Transverse colon (tissue), 4 donors: Measurements from ENCODE around the gene POU2F3. TPM values are rescaled to one million over a fixed set of nuclear protein-coding genes. Genes with fewer than 3 reads are reported as not detected.

Source experiments
- DNase-seq: peaks from one replicate; pipeline ENCODE4 v3.0.0-alpha.2; 2019
- H3K27ac ChIP-seq, 4 donors: fragments of 200-600 bp; sonication (generic); 2 replicates each; pipeline ENCODE4 v1.5.1; 2016 to 2018; ENCODE audit warnings: inconsistent platforms in 4 of 4
- H3K27me3 ChIP-seq: fragments of 200-600 bp; sonication (generic); 2 replicates; pipeline ENCODE4 v1.5.1; 2017; ENCODE audit warnings: inconsistent platforms
- H3K36me3 ChIP-seq, 4 donors: fragments of 200-600 bp; sonication (generic); 2 replicates each; pipeline ENCODE4 v1.5.1; 2017 to 2019; ENCODE audit warnings: inconsistent platforms in 4 of 4
- H3K4me1 ChIP-seq, 4 donors: fragments of 200-600 bp; sonication (generic); 2 replicates each; pipeline ENCODE4 v1.5.1; 2017 to 2020; ENCODE audit warnings: inconsistent platforms in 4 of 4
- H3K4me3 ChIP-seq, 4 donors: fragments of 200-600 bp; sonication (generic); 1 replicate in 1 of 4; 2 replicates in 3 of 4; pipeline versions ENCODE4 v1.5.1 to v1.6.1; 2017 to 2019; ENCODE audit warnings: inconsistent platforms in 4 of 4
- H3K9me3 ChIP-seq, 2 donors: fragments of 200-600 bp; sonication (generic); 2 replicates each; pipeline ENCODE4 v1.5.1; 2017 to 2019; ENCODE audit warnings: inconsistent platforms in 2 of 2
- EP300 ChIP-seq: sonication (generic); formaldehyde crosslinking; IDR thresholded peaks from one replicate; pipeline ENCODE4 v1.6.1; 2017; ENCODE audit warnings: antibody characterized with exemption, low read depth
- POLR2A ChIP-seq: fragments of 450-650 bp; IDR thresholded peaks from one replicate; pipeline ENCODE4 v1.6.1; 2016; ENCODE audit warnings: antibody characterized with exemption, mild to moderate bottlenecking, moderate library complexity
- POLR2AphosphoS5 ChIP-seq, 3 donors: sonication (generic); formaldehyde crosslinking; IDR thresholded peaks; one replicate each; pipeline ENCODE4 v1.6.1; 2016; ENCODE audit warnings: antibody characterized with exemption in 3 of 3
- WGBS, 2 donors: methylation state at CpG; one replicate each; pipeline ENCODE4 v1.1.5; 2018; ENCODE audit warnings: low coverage in 1 of 2; 5-methylcytosine and 5-hydroxymethylcytosine counted together
- in situ Hi-C, 4 donors: fragments of 200-750 bp; cut with MboI; loops; one replicate each; pipeline versions ENCODE4 v1.15.0 to v1.15.1; 2017; ENCODE audit warnings: low sequenced_read_pairs in 3 of 4, low pct_ligation_motif_present in 1 of 4, low pct_unique_long_range_greater_than_20kb in 1 of 4
- intact Hi-C: fragments of 100-400 bp; cut with DNase I; formaldehyde crosslinking; loops from one replicate; pipeline ENCODE4 v1.15.1; 2023; ENCODE audit warnings: low total_unique reads
- total RNA-seq, 4 donors: library from RNA; depleted of rRNA; stranded (reverse); fragments of >200 nt; gene quantifications; one replicate each; pipeline ENCODE4 v1.1.0, GENCODE V29; 2016
- TF ChIP-seq, protein P1 (sequence below), 5 experiments: fragments of 200-600 bp in 3 of 5; fragments of 450-650 bp in 2 of 5; sonication (generic) in 3 of 5; IDR thresholded peaks; 1 replicate in 2 of 5; 2 replicates in 3 of 5; pipeline ENCODE4 v1.5.1; 2016 to 2017; ENCODE audit warnings: antibody characterized with exemption in 5 of 5, inconsistent platforms in 3 of 5, mild to moderate bottlenecking in 2 of 5, moderate library complexity in 1 of 5

Gene POU2F3
- total RNA-seq, 4 donors from 2014 or later: 1.9 to 2.2 TPM; not detected in 2

DNA sequence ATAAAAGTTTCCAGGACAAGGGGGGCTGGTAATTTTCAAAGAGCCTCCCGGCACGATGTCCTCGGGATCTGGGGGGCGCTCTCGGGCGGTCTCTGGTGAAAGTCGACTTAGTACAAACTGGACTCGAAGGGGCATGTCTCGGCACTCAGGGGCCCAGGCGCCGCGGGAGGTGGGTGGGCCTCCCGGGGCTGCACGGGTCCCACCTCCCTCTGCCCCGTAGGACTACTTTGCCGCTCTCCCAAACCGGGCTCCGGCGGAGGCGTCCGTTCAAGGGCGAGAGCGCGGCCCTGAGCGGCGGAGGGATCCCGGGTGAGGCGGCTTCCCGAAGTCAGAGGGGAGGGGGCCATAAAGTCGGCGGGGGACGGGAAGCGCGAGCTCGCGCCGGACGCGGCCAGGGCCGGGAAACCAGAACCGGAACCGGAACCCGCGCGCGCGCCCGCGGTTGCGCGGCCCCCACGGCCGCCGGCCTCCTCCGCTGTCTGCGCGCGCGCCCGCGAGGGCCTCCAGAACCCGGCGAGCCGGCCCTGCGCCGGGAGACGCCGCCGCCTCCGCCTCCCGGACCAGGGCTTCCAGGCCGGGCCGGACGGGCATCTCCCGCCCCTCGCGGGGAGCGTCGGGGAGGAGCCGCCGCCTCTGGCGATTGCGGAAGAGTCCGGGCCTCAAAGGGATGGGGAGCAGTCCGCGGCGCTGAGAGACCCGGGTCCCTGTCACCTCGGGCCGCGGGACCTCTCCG lies 96.1 kb downstream of the POU2F3 start, which contains the start of gene ARHGEF12:
TSS of gene ARHGEF12 (plus strand) at position 506 of the 733 bp plus-strand sequence. CDS start 831 bp downstream, outside the sequence.
- peak within 1 kb of the TSS; percentile 72 to 99 (median 82) for H3K4me3 ChIP-seq
- peak; percentile 79 for TF ChIP-seq POLR2A
- TF ChIP-seq, protein P1, sequence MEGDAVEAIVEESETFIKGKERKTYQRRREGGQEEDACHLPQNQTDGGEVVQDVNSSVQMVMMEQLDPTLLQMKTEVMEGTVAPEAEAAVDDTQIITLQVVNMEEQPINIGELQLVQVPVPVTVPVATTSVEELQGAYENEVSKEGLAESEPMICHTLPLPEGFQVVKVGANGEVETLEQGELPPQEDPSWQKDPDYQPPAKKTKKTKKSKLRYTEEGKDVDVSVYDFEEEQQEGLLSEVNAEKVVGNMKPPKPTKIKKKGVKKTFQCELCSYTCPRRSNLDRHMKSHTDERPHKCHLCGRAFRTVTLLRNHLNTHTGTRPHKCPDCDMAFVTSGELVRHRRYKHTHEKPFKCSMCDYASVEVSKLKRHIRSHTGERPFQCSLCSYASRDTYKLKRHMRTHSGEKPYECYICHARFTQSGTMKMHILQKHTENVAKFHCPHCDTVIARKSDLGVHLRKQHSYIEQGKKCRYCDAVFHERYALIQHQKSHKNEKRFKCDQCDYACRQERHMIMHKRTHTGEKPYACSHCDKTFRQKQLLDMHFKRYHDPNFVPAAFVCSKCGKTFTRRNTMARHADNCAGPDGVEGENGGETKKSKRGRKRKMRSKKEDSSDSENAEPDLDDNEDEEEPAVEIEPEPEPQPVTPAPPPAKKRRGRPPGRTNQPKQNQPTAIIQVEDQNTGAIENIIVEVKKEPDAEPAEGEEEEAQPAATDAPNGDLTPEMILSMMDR (IDR thresholded peaks at IDR 0.05): peak in 4 of 5 experiments; percentile 1 to 30 (median 18)
- TF ChIP-seq POLR2AphosphoS5 (IDR thresholded peaks at IDR 0.05): peak; percentile 31 to 80 (median 77)
- no peak for TF ChIP-seq EP300
- in situ Hi-C loops: loop anchor here in 1 of 4 donors (25.0 kb wide), 1 partner anchor 101 kb away; no protein-coding TSS in a partner anchor
- H3K27ac ChIP-seq: peak within 1 kb of the TSS; percentile 94 to 100 (median 98)
- no peaks in the 10 kb centered on the region for H3K36me3 ChIP-seq
- peak; percentile 96 for DNase-seq
- 1% methylated on average over 65 of the region's 92 CpGs; no CpG with 5 or more reads in 1 of the 2 donors for WGBS, 2 donors
- intact Hi-C loops: loop anchor here (2.0 kb wide), 1 partner anchor 95 kb away; no protein-coding TSS in a partner anchor
- H3K9me3 ChIP-seq: no peaks in the 10 kb centered on the region
- no peaks in the 10 kb centered on the region for H3K27me3 ChIP-seq
- H3K4me1 ChIP-seq: peaks cover 7 to 46% (median 36%) of the 10 kb centered on the region in 4 donors

DNA sequence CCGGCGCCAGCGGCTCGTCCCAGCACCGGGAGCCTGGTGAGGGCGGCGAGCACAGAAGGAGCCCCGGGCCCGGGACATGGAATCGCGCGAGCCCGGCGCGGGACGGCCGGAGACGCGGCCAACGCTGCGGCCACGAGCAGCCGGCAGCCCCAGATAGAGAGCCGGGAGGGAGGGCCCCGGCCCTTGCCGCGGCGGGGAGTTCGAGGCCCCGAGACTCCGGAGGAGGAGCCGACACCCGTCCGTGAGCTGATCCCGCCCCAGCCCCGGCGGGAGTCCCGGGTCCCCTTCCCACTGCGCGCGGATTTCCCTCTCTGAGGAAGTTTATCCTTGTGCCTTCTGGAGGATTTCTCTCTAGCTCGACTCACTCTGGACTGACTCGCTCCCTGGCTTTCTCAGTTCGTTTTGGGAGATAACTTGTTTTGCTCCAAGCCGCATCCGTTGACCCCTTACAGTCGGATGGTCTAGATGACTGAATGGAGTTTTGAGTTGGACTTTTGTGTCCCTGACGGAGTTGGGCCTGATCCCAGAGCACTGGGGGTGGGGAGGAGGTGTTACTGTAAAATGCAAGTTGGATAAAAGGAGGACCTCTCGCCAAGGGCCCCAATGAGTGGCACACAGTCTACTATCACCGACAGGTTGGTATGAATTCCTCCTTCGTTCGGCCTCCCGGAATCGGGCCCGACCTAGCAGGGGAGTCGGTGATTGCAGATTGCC lies 96.9 kb downstream of the POU2F3 start:
- DNase-seq: peak; percentile 62
- no peaks in the 10 kb centered on the region for H3K27me3 ChIP-seq
- 1% methylated on average over 56 of the region's 56 CpGs; no CpG with 5 or more reads in 1 of the 2 donors for WGBS, 2 donors
- H3K9me3 ChIP-seq: no peaks in the 10 kb centered on the region
- intact Hi-C loops: no loop called here
- H3K36me3 ChIP-seq: no peaks in the 10 kb centered on the region
- no peak for TF ChIP-seq EP300
- TF ChIP-seq, protein P1 (IDR thresholded peaks at IDR 0.05): no peak
- peak in 1 of 3 donors; percentile 1 for TF ChIP-seq POLR2AphosphoS5 (IDR thresholded peaks at IDR 0.05)
- TF ChIP-seq POLR2A: no peak
- H3K27ac ChIP-seq: peak overlapping the region; percentile 94 to 100 (median 98)
- in situ Hi-C loops: loop anchor here in 1 of 4 donors (25.0 kb wide), 1 partner anchor 101 kb away; no protein-coding TSS in a partner anchor
- peaks cover 8 to 50% (median 37%) of the 10 kb centered on the region in 4 donors for H3K4me1 ChIP-seq
- peak overlapping the region; percentile 72 to 99 (median 82) for H3K4me3 ChIP-seq

DNA sequence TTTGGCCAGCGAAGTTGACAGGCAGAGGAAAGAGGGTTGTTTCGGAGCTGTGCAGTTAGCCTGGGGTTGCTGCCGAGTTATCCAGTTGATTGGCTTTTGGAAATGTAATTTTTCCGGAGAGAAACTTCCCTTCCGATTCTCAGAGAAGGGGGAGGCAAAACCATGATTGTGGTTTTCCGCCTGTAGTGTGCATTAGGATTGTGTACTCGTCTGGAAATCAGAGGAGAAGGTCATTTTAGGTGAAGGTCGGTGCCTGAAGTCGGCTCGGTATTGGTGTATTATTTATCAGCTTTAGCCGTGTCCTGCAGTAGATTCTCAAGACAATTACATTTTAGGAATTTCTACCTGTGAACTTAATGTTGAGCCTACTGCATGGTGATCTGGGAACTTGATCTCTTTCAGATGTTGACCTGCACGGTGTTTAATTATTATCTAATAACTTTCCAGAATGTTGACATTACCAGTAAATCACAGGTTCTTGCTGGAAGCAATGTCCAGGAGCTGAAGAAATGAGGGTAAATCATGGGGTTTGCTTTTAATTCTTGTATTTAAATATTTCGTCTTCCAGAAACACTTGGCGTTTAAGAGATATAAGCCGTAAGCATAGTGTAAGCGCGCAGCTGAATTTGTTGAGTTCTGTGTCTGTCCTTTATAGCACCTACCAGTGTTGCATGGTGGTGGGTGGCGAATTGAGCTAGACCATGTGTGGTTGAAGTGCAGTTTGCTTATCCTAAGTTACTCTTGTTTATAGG lies 97.6 kb downstream of the POU2F3 start:
- in situ Hi-C loops: loop anchor here in 1 of 4 donors (25.0 kb wide), 1 partner anchor 100 kb away; no protein-coding TSS in a partner anchor
- no peak for DNase-seq
- H3K27ac ChIP-seq: peak overlapping the region; percentile 94 to 100 (median 98)
- H3K9me3 ChIP-seq: no peaks in the 10 kb centered on the region
- 7 to 12% methylated on average over 11 to 18 of the region's 18 CpGs for WGBS, 2 donors
- H3K4me3 ChIP-seq: peak overlapping the region; percentile 72 to 99 (median 82)
- TF ChIP-seq POLR2A (no peak), POLR2AphosphoS5 (IDR thresholded peaks at IDR 0.05) (no peak), EP300 (no peak)
- TF ChIP-seq, protein P1 (IDR thresholded peaks at IDR 0.05): no peak
- intact Hi-C loops: no loop called here
- H3K36me3 ChIP-seq: no peaks in the 10 kb centered on the region
- peaks cover 8 to 55% (median 37%) of the 10 kb centered on the region in 4 donors for H3K4me1 ChIP-seq
- H3K27me3 ChIP-seq: no peaks in the 10 kb centered on the region
